ENCODE data around the gene TFB1M.

The TFB1M gene

DNA sequence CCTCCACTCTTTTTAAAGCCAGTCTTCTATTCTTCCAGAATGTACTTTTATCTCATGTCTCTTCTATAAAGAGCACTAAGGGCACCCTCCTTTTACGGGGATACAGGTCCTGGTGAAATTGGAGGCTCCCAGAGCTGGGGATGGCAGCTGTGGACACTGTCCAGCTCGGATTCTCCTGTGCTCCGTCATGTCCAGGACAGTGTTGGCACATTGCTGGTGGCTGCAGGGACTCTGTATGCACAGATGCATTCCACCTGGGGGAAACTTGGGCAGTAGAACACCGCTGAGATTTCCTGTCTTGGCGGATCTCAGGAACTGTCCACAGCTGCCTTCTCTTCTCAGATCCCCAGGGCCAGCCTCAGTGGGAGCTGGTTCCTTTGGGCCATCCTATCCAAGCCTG, 107.1 kb downstream of the TFB1M start:
- Histone ChIP-seq H3K9me2 (replicated peaks; ENCODE audit: insufficient read depth, low read length) (no peaks in the 10 kb centered on the region), H2AFZ (ENCODE audit: low read length) (no peak overlapping the region), H3K9ac (ENCODE audit: low read length) (no peak overlapping the region), H3K9me3 (replicated peaks; ENCODE audit: insufficient read depth, low read length) (no peaks in the 10 kb centered on the region), H3K4me1 (ENCODE audit: low read length) (no peaks in the 10 kb centered on the region), H3K27me3 (replicated peaks; ENCODE audit: insufficient read depth, low read length) (no peaks in the 10 kb centered on the region), H3K79me2 (ENCODE audit: low read length) (no peaks in the 10 kb centered on the region), H4K20me1 (ENCODE audit: insufficient read depth, low read length) (no peaks in the 10 kb centered on the region), H3K36me3 (replicated peaks; ENCODE audit: insufficient read depth, low read length) (no peaks in the 10 kb centered on the region), H3K4me3 (ENCODE audit: low read length) (no peak overlapping the region), H3K4me2 (ENCODE audit: low read depth, low read length) (no peak overlapping the region), H3K27ac (ENCODE audit: low read length) (no peak overlapping the region), H3F3A (ENCODE audit: insufficient read depth, low read length) (no peaks in the 10 kb centered on the region)
- no peak for TF ChIP-seq EZH2phosphoT487 (IDR thresholded peaks at IDR 0.05; ENCODE audit: low read length)
- TF ChIP-seq EZH2 (optimal IDR thresholded peaks at IDR 0.05; ENCODE audit: low read depth, low read length), result no peak
- TF ChIP-seq, protein P1, sequence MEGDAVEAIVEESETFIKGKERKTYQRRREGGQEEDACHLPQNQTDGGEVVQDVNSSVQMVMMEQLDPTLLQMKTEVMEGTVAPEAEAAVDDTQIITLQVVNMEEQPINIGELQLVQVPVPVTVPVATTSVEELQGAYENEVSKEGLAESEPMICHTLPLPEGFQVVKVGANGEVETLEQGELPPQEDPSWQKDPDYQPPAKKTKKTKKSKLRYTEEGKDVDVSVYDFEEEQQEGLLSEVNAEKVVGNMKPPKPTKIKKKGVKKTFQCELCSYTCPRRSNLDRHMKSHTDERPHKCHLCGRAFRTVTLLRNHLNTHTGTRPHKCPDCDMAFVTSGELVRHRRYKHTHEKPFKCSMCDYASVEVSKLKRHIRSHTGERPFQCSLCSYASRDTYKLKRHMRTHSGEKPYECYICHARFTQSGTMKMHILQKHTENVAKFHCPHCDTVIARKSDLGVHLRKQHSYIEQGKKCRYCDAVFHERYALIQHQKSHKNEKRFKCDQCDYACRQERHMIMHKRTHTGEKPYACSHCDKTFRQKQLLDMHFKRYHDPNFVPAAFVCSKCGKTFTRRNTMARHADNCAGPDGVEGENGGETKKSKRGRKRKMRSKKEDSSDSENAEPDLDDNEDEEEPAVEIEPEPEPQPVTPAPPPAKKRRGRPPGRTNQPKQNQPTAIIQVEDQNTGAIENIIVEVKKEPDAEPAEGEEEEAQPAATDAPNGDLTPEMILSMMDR (IDR thresholded peaks at IDR 0.05; ENCODE audit: low read length), result no peak
- DNase-seq, result no peak

Measured in MM.1S (cell line).